HG03354 (cell line): ENCODE data around the gene LAMC1.

ENCODE experiments used
- ATAC-seq: cut with Tn5 transposase; IDR thresholded peaks from one replicate; pipeline ENCODE4 v1.9.1; 2021; ENCODE audit warnings: mild to moderate bottlenecking; ENCODE audit not compliant: unreplicated experiment, poor library complexity, severe bottlenecking

LAMC1 gene

DNA sequence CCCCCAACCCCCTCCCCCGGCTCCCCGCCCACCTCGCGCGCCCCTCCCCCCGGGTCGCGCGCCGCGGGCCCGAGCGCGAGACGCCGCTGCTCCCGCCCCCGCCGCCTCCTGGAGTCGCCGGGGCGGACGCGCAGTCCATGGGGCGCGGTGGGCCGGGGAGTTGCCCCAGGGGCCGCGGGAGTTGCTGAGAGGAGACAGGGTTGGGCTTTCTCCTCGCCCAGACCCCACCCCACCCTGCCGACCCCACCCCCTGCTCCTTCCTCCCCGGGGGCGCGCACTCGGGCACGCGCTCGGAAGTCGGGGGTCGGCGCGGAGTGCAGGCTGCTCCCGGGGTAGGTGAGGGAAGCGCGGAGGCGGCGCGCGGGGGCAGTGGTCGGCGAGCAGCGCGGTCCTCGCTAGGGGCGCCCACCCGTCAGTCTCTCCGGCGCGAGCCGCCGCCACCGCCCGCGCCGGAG, at the start of gene LAMC1:
Gene LAMC1, plus strand, starts transcription at position 275 of the 455 bp plus-strand sequence. CDS start 297 bp downstream, outside the sequence.
- ATAC-seq = peak; percentile 32

DNA sequence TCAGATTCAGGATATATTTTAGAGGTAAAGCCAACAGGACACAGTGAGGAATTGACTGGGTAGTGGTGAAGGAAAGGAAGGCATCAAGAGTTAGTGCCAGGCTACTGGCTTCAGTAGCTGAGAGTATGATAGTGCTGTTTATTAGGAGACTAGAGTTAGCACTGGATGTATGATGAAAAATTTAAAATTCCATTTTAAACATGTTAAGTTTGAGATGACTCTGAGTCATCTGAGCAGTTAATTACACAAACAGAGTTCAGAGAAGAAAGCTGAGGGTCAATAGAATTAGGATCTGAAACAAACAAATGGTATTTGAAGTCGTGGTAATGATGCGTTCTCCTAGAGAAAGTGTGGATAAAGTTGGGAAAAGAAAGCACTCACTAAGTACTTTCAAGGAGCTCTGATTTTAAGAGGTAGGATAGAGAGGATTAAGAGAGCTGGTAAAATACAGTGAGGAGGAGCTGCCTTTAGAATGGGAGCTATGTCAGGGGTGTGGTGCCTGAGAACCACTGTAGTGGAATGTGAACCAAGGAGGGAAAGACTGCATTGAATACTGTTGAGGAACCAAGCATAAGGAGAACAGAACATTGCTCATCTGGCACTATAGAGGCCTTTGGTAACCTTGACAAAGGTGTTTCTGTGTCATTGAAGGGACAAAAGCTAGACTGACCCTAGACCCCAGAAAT, 48.6 kb upstream of the LAMC1 start:
- no peak for ATAC-seq

DNA sequence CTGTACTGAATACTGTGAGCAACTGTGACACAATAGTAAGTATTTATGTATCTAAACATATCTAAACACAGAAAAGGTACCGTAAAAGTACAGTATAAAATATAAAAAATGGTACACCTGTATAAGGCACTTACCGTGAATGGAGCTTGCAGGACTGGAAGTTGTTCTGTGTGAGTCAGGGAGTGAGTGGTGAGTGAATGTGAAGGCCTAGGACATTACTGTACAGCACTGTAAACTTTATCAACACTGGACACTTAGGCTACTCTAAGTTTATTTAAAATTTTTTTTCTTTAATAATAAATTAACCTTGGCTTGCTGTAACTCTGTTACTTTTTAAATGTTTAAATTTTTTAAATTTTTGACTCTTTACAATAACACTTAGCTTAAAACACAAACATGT, 45.7 kb upstream of the LAMC1 start:
- ATAC-seq = no peak

DNA sequence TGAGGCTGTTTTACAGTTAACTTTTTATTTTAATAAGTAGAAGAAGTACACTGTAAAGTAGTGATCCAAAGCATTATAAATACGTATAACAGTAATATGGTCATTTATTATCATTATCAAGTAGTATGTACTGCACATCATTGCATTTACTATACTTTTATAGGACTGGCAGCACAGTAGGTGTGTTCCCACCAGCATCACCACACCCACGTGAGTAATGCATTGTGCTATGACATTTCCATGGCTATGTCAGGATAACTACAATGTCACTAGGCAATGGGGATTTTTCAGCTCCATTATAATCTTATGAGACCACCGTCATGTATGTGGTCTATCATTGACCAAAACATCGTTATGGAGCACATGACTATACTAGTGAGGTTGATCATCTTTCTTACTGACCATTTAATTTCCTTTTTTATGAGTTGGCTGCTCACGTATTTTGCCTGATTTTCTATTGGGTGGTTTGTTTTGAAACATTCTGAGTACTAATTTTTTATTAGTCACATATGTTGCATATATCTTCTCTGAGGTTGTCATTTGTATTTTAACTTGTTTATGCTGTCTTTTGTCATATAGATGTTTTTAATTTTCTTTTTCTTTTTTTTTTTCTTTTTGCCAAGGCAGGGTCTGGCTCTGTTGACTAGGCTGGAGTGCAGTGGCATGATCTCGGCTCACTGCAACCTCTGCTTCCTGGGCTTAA, 44.9 kb upstream of the LAMC1 start:
- no peak for ATAC-seq

DNA sequence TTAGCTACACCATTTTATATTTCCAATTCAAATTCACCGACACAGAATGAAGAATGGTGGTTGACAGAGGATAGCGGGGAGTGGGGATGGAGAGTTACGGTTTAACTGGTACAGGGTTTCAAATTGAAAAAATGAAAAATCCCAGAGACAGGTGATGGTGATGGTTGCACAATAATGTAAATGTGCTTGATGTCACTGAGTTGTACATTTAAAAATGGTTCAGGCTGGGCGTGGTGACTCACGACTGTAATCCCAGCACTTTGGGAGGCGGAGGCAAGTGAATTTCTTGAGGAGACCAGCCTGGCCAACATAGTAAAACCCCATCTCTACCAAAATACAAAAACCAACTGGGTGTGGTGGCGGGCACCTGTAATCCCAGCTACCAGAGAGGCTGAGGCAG, 39.1 kb upstream of the LAMC1 start:
- ATAC-seq = no peak

DNA sequence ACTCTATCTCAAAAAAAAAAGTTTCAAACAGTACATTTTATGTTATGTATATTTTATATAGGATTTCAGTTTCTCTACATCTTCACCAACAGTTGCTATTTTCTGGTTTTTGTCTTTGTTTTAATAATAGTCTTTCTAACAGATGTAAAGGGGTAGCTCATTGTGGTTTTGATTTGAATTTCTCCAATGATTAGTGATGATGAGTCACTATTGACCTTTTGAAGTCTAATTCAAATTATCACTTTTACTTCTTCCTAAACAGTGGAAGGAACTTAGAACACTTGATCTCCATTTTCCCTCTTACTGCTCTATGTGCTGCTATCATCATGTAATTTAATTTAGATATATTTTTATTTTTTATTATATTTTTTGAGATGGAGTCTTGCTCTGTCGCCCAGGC, 38.6 kb upstream of the LAMC1 start:
- ATAC-seq = no peak

DNA sequence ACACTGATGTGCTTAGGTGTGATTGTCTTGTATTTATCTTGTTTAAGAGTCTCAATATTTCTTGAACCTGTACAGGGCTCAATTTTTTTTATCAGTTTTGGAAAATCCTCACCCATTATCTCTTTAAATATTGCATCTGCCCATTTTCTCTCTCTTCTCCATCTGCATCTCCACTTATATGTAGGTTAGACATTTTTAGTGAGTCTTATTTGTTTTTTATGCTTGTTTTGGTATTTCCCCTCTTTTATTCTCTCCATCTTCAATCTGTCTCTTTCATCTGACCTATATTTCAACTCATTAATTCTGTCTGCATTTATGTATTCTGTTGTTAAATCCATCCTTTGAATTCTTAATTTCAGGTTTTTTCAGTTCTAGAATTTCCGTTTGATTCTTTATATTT, 37.3 kb upstream of the LAMC1 start:
- ATAC-seq = no peak

DNA sequence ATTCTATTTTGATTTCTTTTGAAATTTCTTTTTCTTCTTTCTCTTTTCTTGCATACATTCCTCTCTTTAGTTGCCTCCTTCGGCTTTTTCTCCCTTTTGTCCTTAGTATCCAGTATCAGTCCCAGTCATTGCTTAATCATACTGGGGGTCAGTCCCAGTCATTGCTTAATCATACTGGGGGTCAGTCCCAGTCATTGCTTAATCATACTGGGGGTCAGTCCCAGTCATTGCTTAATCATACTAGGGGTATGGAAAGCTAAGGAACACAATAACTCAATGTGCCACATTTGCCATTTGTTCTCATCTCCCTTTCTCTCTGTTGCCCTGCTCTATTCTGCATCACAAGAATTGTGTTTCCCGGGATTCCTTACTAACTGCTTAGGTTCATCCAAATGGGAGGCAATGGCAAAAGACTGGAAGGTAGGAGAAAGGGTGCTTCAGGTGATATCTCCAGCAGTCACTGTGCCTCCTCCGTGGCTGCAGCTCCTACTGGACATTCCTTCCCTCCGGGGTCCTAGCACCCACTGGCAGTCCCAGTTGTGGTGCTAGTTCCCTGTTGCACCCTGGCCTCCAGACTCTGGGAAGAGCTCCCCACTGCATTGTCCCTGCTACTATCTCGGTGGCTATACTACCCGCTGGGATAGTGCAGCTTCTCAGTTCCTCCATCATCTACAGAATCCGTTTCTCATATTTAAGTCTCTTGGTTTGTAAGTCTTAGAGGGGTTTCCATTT, 32.6 kb upstream of the LAMC1 start:
- ATAC-seq = no peak

DNA sequence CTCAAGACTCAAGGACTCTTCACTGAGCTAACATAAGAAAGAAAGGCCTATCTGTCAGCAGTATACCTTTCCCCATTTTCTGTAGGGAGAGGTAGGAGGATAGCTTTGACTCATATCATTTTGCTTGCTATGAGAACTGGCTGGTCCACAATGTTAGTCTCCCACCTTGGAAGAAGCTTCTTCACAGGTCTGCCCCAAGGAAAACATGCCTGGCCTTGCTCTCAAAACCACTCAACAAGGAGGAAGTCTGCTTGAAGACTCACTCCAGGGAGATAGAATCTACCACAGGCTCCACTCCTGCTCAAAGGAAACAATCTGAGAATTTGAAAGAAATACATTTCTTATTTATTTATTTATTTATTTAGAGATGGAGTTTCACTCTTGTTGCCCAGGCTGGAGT, 29.5 kb upstream of the LAMC1 start:
- no peak for ATAC-seq

DNA sequence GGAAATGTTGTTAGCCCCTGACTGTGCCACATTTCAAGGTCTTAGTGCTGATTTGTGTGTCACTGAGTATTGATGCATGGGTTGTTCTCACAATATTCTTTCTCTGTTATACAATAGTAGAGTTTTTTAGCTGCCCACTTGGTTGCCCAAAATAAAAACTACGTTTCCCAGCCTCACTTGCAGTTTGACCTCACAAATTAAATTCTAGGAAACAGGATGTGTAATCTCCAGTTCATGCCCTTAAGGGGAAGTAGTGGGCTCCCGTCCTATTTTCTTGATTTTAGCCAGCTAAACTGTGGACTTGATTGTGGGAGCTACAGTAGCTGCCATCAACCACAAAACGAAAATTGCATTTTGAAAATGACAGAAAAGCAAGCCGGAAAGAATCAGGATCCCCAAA, 27.3 kb upstream of the LAMC1 start:
- no peak for ATAC-seq

DNA sequence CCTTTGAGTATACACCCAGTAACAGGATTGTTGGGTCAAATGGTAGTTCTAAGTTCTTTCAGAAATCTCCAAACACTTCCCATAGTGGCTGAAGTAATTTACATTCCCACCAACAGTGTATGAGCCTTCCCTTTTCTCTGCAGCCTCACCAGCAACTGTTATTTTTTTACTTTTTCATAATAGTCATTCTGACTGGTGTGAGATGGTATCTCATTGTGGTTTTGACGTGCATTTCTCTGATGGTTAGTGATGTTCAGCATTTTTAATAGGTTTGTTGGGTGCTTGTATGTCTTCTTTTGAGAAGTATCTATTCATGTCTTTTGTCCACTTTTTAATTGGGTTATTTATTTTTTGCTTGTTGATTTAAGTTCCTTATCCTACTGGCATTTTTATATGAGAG, 26.4 kb upstream of the LAMC1 start:
- no peak for ATAC-seq

DNA sequence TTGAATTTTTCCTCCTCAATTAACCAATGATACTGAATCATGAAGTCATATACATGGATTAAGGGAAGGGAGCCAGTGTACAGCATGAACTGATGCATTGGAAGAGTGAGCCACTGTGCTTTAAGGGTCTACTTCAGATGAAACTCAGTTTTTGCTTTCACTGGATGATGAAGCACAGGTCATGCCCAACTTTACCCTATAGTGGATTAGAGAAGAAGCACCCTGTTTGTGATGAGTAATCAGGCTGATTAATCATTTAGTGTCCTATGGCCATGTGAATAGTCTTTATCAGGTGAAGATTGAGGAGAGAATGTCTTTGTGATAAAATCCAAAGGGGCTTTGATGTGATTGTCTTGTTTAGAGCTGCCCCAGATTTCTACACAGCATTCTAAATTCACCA, 24.7 kb upstream of the LAMC1 start:
- no peak for ATAC-seq

DNA sequence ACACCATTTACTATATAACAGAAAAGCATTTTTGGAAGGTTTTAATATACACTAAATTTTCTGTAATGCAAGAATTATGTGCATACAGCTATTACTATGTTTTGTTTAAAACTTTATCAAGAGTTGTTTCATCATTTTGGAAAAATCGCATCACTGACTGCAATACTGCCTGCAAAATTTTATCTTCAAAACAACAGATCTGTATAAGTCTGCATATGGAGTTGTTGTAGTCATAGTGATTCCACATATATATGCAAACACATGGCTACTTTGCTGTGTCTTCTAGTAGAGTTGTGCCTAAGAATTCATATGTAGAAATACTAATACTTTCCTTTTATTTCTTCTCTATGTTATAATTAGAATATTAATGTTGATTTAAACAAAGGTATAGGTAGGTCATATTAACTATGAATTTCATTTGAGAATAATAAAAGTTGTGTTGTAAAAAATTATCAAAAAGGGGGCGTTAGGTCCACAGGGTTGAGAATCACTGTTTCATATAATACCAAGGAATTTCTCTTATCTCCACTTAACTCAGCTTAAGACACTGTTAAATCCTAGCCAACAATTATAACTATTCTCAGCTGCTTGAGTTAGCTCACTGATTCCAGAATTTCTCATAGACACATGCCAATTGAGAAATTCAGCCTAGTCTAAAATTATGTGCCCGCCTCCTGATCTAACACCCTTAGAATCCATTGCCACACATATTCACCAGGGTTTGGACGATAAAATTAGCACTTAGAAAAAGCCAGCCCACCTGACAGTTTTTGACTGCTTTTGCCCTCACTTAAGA, 22.9 kb upstream of the LAMC1 start:
- ATAC-seq = no peak

DNA sequence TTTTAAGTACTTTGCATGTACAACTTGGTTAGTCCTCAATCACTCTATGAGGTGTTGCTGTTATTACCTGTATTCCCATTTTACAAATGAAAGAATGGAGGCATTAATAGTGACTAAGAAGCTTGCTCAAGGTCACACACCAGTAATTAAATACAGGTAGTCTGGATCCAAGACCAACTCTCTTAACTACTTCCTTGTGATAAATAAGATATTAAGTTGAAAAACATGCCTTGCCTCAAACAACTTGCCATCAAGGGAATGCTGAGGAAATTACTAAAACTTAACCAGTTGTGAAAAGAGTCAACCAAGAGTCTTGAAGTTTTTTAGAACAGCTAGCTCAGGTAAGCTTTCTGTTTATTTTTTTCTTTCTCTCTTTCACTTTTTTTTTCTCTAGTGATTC, 21.0 kb upstream of the LAMC1 start:
- no peak for ATAC-seq

DNA sequence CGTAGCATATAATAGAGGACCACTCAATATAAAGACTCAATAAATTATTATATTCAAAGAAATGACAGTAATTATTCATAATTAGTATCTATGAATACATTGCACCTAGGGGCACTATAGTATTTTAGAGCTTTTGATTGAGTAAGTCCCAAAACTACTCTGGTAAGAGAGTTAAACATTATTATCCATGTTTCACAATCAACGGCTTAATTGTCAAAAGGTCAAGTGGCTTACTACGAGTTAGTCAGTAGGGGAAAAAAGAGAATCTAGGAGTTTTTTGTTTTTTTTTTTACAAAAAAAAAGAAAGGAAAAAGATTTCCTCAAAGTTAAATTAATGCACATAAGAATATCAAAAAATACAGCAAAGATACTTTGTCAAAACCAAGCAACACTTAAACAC, 20.4 kb upstream of the LAMC1 start:
- no peak for ATAC-seq

DNA sequence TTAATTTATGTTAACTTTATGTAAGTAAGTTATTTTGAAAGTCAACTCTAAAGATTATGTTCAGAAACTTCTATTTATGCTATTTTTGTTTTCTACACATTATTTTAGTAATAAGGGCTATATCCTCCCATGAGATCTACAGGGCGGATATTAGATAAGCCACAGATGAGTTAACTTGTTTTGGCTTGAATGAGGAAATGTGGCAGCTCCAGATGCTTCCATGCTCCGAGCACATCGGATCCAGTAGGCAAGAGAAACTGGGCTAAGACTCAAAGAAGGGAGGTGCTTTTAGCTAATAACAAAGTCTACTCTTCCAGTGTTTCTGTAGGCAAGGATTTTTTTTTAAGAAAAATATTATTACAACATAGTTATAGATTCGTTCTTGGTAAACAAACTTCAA, 20.0 kb upstream of the LAMC1 start:
- ATAC-seq = no peak

DNA sequence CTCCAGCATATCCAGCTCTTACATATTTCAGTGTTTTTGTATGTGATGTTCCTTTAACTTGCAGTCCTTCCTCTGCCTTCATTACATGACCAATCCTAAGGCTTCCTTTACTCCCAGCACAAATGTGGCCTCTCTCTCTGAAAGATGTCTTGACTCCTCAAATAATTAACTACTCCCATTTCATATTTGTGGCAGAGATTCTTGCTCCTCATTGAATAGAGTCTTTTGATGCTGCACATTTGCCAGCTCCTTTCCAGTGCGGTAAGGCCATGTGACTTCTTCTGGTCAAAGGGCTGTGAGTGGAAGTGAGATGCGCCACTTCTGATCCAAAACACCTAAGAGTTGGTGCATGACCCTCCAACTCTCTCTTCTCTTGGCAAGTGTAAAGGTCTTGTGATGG, 19.1 kb upstream of the LAMC1 start:
- no peak for ATAC-seq

DNA sequence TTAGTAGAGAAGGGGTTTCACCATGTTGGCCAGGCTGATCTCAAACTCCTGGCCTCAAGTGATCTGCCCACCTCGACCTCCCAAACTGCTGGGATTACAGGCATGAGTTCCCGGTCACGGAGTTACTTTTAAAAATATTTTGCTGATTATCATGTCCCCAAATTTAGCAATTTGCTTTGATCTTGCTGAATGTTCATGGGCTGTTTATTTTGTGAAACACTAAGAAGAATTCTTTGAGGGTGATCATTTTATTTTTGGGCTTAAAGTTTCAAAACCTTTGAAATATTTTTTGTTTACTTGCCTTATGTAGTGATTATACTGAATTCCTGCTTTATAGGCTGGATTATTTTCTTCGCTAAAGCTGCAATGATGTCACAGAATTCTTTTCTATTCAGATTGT, 11.4 kb upstream of the LAMC1 start:
- ATAC-seq = no peak

DNA sequence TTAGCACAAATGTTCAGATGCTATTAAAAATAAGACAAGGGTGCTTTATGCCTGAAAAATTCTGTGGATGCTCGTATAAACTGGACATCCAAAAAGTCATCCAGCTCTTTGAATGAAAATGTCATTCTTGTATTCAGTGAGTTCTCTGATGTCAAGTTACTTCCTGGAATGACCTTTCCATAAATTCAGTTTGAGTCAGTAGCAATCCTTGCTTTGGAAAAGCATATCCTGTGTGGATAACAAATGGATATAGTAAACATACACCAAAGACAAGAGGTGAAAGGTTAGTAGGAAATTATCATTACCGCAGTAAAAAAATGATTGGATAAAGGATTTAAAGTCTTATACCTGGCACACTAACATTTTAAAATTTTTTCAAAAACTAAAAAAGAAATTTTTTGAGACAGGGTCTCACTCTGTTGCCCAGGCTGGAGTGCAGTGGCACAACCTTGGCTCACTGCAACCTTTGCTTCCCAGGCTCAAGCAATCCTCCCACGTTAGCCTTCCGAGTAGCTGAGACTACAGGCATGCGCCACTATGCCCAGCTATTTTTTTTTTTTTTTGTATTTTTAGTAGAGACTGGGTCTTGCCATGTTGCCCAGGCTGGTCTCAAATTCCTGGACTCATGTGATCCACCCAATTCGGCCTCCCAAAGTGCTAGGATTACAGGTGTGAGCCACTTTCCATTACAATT, 10.8 kb upstream of the LAMC1 start:
- ATAC-seq = no peak
